OCI-LY7 (cell line): ENCODE results near the gene TAS1R2.

Source experiments
- EZH2phosphoT487 ChIP-seq: fragments of 200-600 bp; sonication (generic); IDR thresholded peaks from 2 replicates; pipeline ENCODE4 v1.6.1; 2018; ENCODE audit warnings: low read depth, borderline replicate concordance, mild to moderate bottlenecking, mixed run types, antibody characterized with exemption, low read length, moderate library complexity, mixed read lengths
- TF ChIP-seq, protein P1 (sequence below): fragments of 200-600 bp; sonication (generic); conservative IDR thresholded peaks from 2 replicates; pipeline ENCODE4 v1.5.1; 2014; ENCODE audit warnings: mild to moderate bottlenecking, antibody characterized with exemption, low read length, moderate library complexity, mixed read lengths

DNA sequence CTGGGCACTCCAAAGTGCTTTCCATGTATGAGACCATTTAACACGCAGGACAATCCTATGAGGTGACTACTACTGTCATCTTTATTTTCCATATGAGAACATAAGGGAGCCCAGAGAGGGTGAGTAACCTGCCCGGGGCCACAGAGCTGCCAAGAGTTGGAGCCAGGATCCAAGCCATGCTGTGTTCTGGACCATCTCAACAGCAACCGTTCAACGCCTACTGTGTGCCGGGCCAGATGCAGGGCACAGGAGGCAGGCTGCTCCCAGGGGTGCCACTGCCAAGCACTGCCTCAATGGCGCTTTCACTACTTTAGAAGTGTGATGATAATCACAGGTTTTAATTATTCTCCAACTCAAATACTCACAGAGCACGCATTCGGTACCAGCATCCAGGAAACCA lies 39.1 kb upstream of the TAS1R2 start:
- TF ChIP-seq, protein P1, sequence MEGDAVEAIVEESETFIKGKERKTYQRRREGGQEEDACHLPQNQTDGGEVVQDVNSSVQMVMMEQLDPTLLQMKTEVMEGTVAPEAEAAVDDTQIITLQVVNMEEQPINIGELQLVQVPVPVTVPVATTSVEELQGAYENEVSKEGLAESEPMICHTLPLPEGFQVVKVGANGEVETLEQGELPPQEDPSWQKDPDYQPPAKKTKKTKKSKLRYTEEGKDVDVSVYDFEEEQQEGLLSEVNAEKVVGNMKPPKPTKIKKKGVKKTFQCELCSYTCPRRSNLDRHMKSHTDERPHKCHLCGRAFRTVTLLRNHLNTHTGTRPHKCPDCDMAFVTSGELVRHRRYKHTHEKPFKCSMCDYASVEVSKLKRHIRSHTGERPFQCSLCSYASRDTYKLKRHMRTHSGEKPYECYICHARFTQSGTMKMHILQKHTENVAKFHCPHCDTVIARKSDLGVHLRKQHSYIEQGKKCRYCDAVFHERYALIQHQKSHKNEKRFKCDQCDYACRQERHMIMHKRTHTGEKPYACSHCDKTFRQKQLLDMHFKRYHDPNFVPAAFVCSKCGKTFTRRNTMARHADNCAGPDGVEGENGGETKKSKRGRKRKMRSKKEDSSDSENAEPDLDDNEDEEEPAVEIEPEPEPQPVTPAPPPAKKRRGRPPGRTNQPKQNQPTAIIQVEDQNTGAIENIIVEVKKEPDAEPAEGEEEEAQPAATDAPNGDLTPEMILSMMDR, result no peak
- TF ChIP-seq EZH2phosphoT487, result no peak
